Right atrium auricular region (tissue), 2 donors: ENCODE measurements around the gene TBXA2R. TPM values are rescaled to one million over a fixed set of nuclear protein-coding genes. Genes with fewer than 3 reads are reported as not detected.

Experiments
- DNase-seq: peaks from one replicate; pipeline ENCODE4 v3.0.0-alpha.2; 2019; ENCODE audit warnings: low spot score
- H3K27ac ChIP-seq, 2 donors: fragments of 200-600 bp; sonication (generic); 1 replicate in 1 of 2; 2 replicates in 1 of 2; pipeline ENCODE4 v1.5.1; 2016 to 2019
- H3K27me3 ChIP-seq, 2 donors: fragments of 200-600 bp; sonication (generic); one replicate each; pipeline versions ENCODE4 v1.5.1 to v1.6.0; 2017 to 2019
- H3K36me3 ChIP-seq: fragments of 200-600 bp; sonication (generic); one replicate; pipeline ENCODE4 v1.5.1; 2016
- H3K4me1 ChIP-seq, 2 donors: fragments of 200-600 bp; sonication (generic); one replicate each; pipeline versions ENCODE4 v1.5.1 to v1.6.0; 2017 to 2019
- H3K4me3 ChIP-seq, 2 donors: fragments of 200-600 bp; sonication (generic); 1 replicate in 1 of 2; 2 replicates in 1 of 2; pipeline ENCODE4 v1.5.1; 2017 to 2019; ENCODE audit warnings: mild to moderate bottlenecking in 1 of 2, moderate library complexity in 1 of 2
- H3K9me3 ChIP-seq, 2 donors: fragments of 200-600 bp; sonication (generic); one replicate each; pipeline ENCODE4 v1.5.1; 2019
- CTCF ChIP-seq, 2 donors: fragments of 200-600 bp; sonication (generic); IDR thresholded peaks; one replicate each; pipeline ENCODE4 v1.5.1; 2019; ENCODE audit warnings: antibody characterized with exemption in 2 of 2
- total RNA-seq, 2 donors: library from RNA; depleted of rRNA; stranded (reverse); fragments of >200 nt; gene quantifications; one replicate each; pipeline ENCODE4 v1.1.0, GENCODE V29; 2016

Gene TBXA2R
- total RNA-seq, result 1 to 10 TPM in 1 of 2 donors, under 1 TPM in 1; 0.67 to 1.1 TPM

GRCh38 chr19:3606690-3607289, at the start of gene TBXA2R:
TSS of gene TBXA2R (minus strand) at chr19:3606875. CDS start at chr19:3600634, 6,241 bp downstream.
- peak; percentile 76 for DNase-seq
- no peak for TF ChIP-seq CTCF (IDR thresholded peaks at IDR 0.05)
- no peaks in the 10 kb centered on the region for H3K9me3 ChIP-seq
- no peaks in the 10 kb centered on the region for H3K27me3 ChIP-seq
- peak within 1 kb of the TSS; percentile 42 to 60 for H3K4me3 ChIP-seq
- H3K27ac ChIP-seq, result peak within 1 kb of the TSS; percentile 79 to 83
- H3K36me3 ChIP-seq, result peaks cover 11% of the 10 kb centered on the region
- H3K4me1 ChIP-seq, result peaks cover 0 to 68% of the 10 kb centered on the region in 2 donors

GRCh38 chr19:3656073-3656746, 49.5 kb upstream of the TBXA2R start:
- no peak for DNase-seq
- no peak for TF ChIP-seq CTCF (IDR thresholded peaks at IDR 0.05)
- peaks cover 76% of the 10 kb centered on the region for H3K36me3 ChIP-seq
- H3K27me3 ChIP-seq, result no peaks in the 10 kb centered on the region
- H3K4me3 ChIP-seq, result no peak overlapping the region
- no peaks in the 10 kb centered on the region for H3K9me3 ChIP-seq
- H3K4me1 ChIP-seq, result no peaks in the 10 kb centered on the region
- H3K27ac ChIP-seq, result peak overlapping the region in 1 of 2 donors; percentile 27

GRCh38 chr19:3655402-3656072, 48.9 kb upstream of the TBXA2R start:
- Histone ChIP-seq H3K4me3 (no peak overlapping the region), H3K27me3 (no peaks in the 10 kb centered on the region), H3K4me1 (peaks cover 0 to 5% of the 10 kb centered on the region in 2 donors), H3K36me3 (peaks cover 77% of the 10 kb centered on the region), H3K27ac (peak overlapping the region in 1 of 2 donors; percentile 27), H3K9me3 (no peaks in the 10 kb centered on the region)
- no peak for TF ChIP-seq CTCF (IDR thresholded peaks at IDR 0.05)
- no peak for DNase-seq

GRCh38 chr19:3653865-3654513, 47.3 kb upstream of the TBXA2R start:
- Histone ChIP-seq H3K27me3 (no peaks in the 10 kb centered on the region), H3K4me1 (peaks cover 0 to 14% of the 10 kb centered on the region in 2 donors), H3K4me3 (no peak overlapping the region), H3K36me3 (peaks cover 68% of the 10 kb centered on the region), H3K27ac (no peak overlapping the region), H3K9me3 (no peaks in the 10 kb centered on the region)
- no peak for TF ChIP-seq CTCF (IDR thresholded peaks at IDR 0.05)
- DNase-seq, result no peak

GRCh38 chr19:3653081-3653795, 46.6 kb upstream of the TBXA2R start:
- peaks cover 0 to 14% of the 10 kb centered on the region in 2 donors for H3K4me1 ChIP-seq
- no peak for TF ChIP-seq CTCF (IDR thresholded peaks at IDR 0.05)
- H3K27ac ChIP-seq, result no peak overlapping the region
- no peaks in the 10 kb centered on the region for H3K9me3 ChIP-seq
- no peaks in the 10 kb centered on the region for H3K27me3 ChIP-seq
- H3K36me3 ChIP-seq, result peaks cover 68% of the 10 kb centered on the region
- no peak for DNase-seq
- H3K4me3 ChIP-seq, result no peak overlapping the region
